K562 treated with DMSO at 1 percent for 12 hours (cell line): ENCODE results near the gene RLN3. TPM values are rescaled to one million over a fixed set of nuclear protein-coding genes. Genes with fewer than 3 reads are reported as not detected.

Experiments used
- total RNA-seq: library from RNA; unstranded; fragments of 300-600 nt; gene quantifications from 2 replicates; pipeline ENCODE4 v1.2.3, GENCODE V29; 2022; ENCODE audit not compliant: insufficient read depth

RLN3 gene
- total RNA-seq: not detected in 2 replicates

GRCh38 chr19:14027856-14028450 is at the start of gene RLN3:
Gene RLN3 (plus strand): TSS chr19:14028148. CDS start chr19:14028205, 57 bp downstream.

GRCh38 chr19:14006085-14006765 is 21.7 kb upstream of the RLN3 start, which contains the start of gene RFX1:
Gene RFX1 (minus strand): TSS chr19:14006320. CDS start chr19:13993843, 12,477 bp downstream.

GRCh38 chr19:14031719-14032480 is 4.0 kb downstream of the RLN3 start, which contains the start of gene IL27RA:
Gene IL27RA (plus strand): TSS chr19:14031762. CDS start chr19:14031873, 111 bp downstream.

GRCh38 chr19:14061751-14062557 is 34.0 kb downstream of the RLN3 start, which contains the start of gene PALM3:
Gene PALM3 (minus strand): TSS chr19:14062076. CDS start chr19:14061980, 96 bp downstream.

GRCh38 chr19:14072535-14073260 is 44.8 kb downstream of the RLN3 start, which contains the start of gene MISP3:
Gene MISP3 (plus strand): TSS chr19:14072786. CDS start chr19:14073310, 524 bp downstream.

Other genes starting within 250 kb of the RLN3 start
- gene ZSWIM4, start 232.7 kb upstream of the RLN3 start, total RNA-seq: 6.5 and 12.3 TPM in 2 replicates
- not detected in 2 replicates for gene NANOS3, start 151.0 kb upstream of the RLN3 start, total RNA-seq
- 10.9 and 12.5 TPM in 2 replicates for gene BRME1, start 122.0 kb upstream of the RLN3 start, total RNA-seq
- 24.9 and 41.3 TPM in 2 replicates for gene CC2D1A, start 121.9 kb upstream of the RLN3 start, total RNA-seq
- gene PODNL1, start 89.7 kb upstream of the RLN3 start, total RNA-seq: 1.2 and 2.6 TPM in 2 replicates
- gene DCAF15, start 75.6 kb upstream of the RLN3 start, total RNA-seq: 50.7 and 69.3 TPM in 2 replicates
- gene RFX1, start 21.8 kb upstream of the RLN3 start, total RNA-seq: 8.6 and 11.3 TPM in 2 replicates
- 10.6 and 15.2 TPM in 2 replicates for gene IL27RA, start 3.6 kb downstream of the RLN3 start, total RNA-seq
- gene PALM3, start 33.9 kb downstream of the RLN3 start, total RNA-seq: 1.8 and 2.3 TPM in 2 replicates
- 3.6 and 5.1 TPM in 2 replicates for gene MISP3, start 44.6 kb downstream of the RLN3 start, total RNA-seq
- not detected in 2 replicates for gene C19orf67, start 57.6 kb downstream of the RLN3 start, total RNA-seq
- gene SAMD1, start 62.6 kb downstream of the RLN3 start, total RNA-seq: 37.9 and 57.0 TPM in 2 replicates
- 47.4 and 104 TPM in 2 replicates for gene PRKACA, start 89.6 kb downstream of the RLN3 start, total RNA-seq
- 156 and 211 TPM in 2 replicates for gene ASF1B, start 108.4 kb downstream of the RLN3 start, total RNA-seq
- 9.5 and 28.2 TPM in 2 replicates for gene ADGRL1, start 178.0 kb downstream of the RLN3 start, total RNA-seq